Esophagus muscularis mucosa (tissue), 4 donors: ENCODE data around the gene LIMS3.
"Not testable (repeated sequence)": the region's sequence is repeated elsewhere in the genome, so short reads cannot be mapped to it uniquely, and the experiment has no call there.

ENCODE experiments used
- EP300 ChIP-seq: sonication (generic); formaldehyde crosslinking; IDR thresholded peaks from one replicate; pipeline ENCODE4 v1.6.1; 2017; ENCODE audit warnings: antibody characterized with exemption
- POLR2A ChIP-seq: fragments of 450-650 bp; IDR thresholded peaks from one replicate; pipeline ENCODE4 v1.6.1; 2017; ENCODE audit warnings: antibody characterized with exemption, moderate library complexity, mild to moderate bottlenecking, low read depth
- POLR2AphosphoS5 ChIP-seq, 2 donors: sonication (generic); formaldehyde crosslinking; IDR thresholded peaks; one replicate each; pipeline ENCODE4 v1.6.1; 2017; ENCODE audit warnings: antibody characterized with exemption in 2 of 2
- TF ChIP-seq, protein P1 (sequence below), 3 experiments: fragments of 200-600 bp in 2 of 3; fragments of 450-650 bp in 1 of 3; sonication (generic) in 2 of 3; IDR thresholded peaks; one replicate each; pipeline ENCODE4 v1.5.1; 2017 to 2019; ENCODE audit warnings: antibody characterized with exemption in 3 of 3, mild to moderate bottlenecking in 2 of 3, moderate library complexity in 1 of 3

DNA sequence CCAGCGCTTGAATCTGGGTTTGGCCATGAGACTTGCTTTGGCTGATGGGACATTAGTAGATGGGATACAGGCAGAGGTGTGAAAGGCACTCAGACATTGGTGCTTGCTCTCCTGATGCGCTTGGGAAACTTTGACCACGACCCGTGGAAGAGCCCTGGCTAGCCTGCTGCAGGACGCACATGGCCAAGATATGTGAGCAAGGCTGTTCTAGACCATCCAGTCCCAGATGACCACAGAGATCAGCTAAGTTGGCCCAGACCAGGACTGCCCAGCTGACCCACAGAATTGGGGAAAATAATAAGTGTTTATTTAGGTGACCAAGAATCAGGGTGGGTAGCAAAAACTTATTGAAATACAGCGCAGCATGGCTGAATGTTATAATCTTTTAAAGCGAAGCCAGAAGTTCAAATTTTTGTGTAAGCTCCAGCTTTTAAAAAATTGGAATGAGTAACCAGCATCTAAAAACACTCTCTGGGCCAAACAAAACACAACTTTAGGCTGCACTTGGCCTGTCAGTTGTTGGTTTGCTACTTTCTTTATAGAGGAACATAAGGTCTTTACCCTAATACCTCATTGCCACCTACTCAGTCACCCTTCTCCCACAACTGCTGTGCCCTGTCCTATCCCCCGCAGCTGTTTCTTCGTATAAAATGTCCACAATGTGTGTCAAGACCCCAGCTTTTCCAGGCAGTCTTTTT lies 51.8 kb downstream of the LIMS3 start:
- TF ChIP-seq, protein P1, sequence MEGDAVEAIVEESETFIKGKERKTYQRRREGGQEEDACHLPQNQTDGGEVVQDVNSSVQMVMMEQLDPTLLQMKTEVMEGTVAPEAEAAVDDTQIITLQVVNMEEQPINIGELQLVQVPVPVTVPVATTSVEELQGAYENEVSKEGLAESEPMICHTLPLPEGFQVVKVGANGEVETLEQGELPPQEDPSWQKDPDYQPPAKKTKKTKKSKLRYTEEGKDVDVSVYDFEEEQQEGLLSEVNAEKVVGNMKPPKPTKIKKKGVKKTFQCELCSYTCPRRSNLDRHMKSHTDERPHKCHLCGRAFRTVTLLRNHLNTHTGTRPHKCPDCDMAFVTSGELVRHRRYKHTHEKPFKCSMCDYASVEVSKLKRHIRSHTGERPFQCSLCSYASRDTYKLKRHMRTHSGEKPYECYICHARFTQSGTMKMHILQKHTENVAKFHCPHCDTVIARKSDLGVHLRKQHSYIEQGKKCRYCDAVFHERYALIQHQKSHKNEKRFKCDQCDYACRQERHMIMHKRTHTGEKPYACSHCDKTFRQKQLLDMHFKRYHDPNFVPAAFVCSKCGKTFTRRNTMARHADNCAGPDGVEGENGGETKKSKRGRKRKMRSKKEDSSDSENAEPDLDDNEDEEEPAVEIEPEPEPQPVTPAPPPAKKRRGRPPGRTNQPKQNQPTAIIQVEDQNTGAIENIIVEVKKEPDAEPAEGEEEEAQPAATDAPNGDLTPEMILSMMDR (IDR thresholded peaks at IDR 0.05), result not testable (repeated sequence)
- not testable (repeated sequence) for TF ChIP-seq POLR2A; POLR2AphosphoS5 (IDR thresholded peaks at IDR 0.05); EP300
